GM19372 (cell line): ENCODE data around the gene UCHL5.
"Not testable (repeated sequence)": the region's sequence is repeated elsewhere in the genome, so short reads cannot be mapped to it uniquely, and the experiment has no call there.

Experiments used
- ATAC-seq: cut with Tn5 transposase; IDR thresholded peaks from one replicate; pipeline ENCODE4 v1.9.1; 2021; ENCODE audit warnings: mild to moderate bottlenecking, low read depth, moderate library complexity; ENCODE audit not compliant: unreplicated experiment

The UCHL5 gene

DNA sequence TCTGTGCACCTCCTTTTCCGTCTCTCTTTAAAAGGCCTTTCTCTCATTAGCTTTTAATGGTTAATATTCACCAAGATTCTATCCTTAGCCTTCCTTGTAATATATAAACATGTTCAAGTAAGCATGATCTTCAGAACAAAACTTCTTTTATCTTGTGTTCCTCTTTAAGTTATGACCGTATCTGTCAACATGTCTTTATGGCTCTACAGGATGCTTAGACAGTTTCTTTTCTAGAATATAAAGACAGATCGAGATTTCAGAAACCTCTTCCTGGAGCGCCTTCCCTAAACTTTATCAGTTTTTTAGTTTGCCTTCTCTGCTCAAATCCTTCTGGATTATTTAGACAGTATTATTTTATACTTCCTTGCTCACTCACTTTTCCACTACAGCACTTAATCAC, 7.4 kb upstream of the UCHL5 start:
- no peak for ATAC-seq

GRCh38 chr1:193065954-193066353, 6.8 kb upstream of the UCHL5 start:
- ATAC-seq: no peak

- ATAC-seq: no peak
Observed at GRCh38 chr1:193062698-193063463, 3.7 kb upstream of the UCHL5 start.

DNA sequence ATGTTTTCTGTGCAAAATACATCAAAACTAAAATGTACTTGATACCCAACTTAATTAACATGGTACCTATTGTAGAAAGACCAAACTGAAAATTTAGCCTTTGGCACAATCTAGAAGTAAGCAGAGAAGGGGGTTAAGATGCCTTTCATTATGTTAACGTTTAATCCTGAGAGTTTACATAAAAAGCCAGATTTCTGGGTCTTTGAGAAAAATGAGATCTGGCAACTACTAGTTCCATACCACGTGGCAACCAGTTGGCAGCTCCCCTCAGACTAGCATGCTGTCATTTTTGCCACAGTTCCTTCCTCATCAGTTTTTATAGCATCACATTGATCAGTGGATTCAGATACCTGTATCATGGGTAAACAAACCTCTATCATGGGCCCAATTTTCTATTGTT, 1.8 kb upstream of the UCHL5 start:
- no peak for ATAC-seq

DNA sequence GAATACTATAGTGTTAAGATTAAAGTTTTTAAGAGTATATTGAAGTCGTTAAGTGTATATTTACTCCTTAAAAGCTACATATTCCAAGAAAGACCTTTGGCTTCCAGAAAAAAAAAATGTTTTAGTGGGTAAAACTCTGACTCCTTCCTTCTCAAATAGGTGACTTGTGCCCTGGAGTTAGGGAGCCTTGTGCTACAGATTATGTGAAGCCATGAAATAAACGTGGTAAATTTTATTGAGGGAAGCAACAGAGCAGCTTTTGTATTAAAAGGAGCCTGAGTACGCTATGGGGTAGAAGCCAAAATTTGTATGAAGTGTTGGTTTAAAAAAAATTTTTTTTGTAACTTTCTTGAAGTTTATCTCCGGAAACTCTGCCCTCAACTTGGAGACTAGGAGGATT, 1.2 kb upstream of the UCHL5 start:
- ATAC-seq: no peak

DNA sequence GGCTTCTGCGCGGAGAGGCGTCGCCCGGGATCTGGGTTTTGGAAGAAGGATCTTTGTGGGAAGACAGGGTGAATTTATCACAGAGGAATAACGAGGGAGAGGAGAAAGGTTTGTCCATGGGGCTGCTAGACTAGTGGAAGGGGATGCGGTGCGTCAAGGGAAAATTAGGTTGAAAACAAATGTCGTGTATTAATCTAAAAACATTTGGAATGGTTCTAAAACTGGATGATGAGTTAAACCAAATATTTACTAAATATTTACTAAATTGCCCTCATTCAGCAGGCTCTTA, 899 bp upstream of the UCHL5 start:
- ATAC-seq: no peak

DNA sequence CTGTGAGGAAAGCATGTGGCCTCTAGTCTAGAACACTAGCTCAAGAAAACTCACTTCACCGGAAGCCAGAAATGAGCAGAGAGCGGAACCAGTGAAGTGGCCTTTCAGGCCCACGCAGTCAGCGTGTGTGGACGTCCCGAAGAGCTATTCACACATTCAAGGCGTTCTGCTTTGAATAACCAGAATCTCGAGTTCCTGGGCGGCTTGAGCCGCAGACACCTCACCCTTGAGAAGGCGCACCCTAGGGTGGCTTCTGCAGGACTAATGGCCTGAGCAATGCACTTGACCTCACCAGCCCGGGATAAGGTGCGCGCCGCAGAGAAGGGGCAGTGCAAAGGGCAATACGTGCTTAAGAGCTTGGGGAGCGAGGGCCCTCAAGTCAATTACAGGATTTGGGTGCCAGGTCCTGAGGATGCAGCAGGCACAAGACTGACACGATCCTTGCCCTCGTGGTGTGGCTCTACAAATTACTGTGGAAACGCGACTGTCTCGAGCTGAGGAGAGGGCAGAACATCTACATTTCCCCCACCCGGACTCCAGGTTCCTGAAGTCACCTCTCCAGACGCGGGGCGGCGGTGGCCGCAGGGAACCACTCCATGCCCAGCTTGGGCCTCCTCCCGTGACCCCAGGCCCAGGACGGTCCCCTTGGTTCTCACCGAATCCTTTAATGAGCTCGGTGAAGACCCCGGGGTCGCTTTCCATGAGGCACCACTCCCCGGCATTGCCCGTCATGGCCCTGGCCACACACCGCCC, 455 bp downstream of the UCHL5 start:
- ATAC-seq: peak; percentile 45

DNA sequence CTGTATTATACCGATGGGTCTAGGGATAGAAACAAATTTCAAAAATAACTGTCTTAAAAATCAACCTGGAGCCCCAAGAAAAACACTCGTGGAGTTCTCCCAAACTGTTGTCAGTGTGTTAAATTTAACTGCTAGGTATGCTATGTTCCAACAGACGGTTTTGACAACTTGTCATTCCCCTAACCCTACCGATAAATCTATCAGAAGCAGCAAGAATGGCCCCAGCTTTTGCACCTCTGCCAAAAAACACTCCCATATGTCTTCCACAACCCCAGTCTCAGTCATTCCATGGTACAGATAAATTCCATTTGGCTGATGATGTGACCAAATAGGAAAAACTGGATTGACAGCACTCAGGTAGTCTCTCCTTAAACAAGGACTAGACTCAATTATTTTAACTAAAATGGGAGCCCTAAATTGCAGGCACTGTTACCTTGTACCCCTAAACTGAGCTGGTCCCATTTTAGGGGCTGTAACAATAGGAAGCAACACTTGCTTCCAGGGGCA, 4.9 kb downstream of the UCHL5 start:
- no peak for ATAC-seq

DNA sequence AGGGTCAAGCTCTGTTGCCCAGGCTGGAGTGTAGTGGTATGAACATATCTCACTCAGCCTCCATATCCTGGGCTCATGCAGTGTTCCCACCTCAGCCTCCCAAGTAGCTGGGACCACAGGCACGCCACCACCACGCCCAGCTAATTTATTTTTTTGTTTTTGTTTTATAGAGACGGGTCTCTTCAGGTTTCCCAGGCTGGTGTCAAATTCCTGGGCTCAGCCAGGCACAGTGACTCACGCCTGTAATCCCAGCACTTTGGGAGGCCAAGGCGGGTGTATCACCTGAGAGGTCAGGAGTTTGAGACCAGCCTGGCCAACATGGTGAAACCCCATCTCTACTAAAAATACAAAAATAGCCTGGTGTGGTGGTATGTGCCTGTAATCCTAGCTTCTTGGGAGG, 10.2 kb downstream of the UCHL5 start:
- ATAC-seq: not testable (repeated sequence)

GRCh38 chr1:193042766-193043691, 16.1 kb downstream of the UCHL5 start:
- ATAC-seq: no peak

DNA sequence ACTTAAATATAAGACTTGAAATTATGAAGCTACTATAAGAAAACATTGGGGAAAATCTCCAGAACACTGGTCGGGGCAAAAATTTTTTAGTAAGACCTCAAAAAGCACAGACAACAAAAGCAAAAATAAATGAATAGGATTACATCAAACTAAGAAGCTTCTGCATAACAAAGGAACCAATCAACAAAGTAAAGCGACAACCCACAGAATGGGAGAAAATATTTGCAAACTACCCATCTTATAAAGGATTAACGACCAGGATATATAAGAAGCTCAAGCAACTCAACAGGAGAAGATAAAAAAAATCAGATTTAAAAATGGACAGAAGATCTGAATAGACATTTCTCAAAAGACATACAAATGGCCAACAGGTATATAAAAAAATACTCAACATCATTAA, 19.1 kb downstream of the UCHL5 start:
- ATAC-seq: no peak

GRCh38 chr1:193036337-193037047, 22.7 kb downstream of the UCHL5 start:
- ATAC-seq: no peak

DNA sequence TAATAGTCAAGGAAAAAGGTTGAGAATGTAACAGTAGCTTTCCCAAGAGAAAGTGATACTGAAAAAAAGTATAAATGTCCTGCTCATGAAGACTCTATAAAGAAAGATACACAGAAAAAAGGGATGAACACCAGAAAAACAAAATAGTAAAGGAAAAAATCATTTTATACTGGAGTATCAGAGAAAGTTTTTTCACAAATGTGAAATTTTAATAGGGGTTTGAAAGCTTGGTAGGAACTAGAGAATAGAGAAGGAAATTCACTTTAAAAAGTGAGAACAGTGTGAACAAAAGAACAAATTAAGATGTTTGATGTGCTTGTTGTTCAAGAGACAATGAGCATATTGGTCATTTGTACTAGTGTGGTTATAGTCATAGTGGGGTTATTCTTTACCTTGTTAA, 25.6 kb downstream of the UCHL5 start:
- ATAC-seq: no peak

DNA sequence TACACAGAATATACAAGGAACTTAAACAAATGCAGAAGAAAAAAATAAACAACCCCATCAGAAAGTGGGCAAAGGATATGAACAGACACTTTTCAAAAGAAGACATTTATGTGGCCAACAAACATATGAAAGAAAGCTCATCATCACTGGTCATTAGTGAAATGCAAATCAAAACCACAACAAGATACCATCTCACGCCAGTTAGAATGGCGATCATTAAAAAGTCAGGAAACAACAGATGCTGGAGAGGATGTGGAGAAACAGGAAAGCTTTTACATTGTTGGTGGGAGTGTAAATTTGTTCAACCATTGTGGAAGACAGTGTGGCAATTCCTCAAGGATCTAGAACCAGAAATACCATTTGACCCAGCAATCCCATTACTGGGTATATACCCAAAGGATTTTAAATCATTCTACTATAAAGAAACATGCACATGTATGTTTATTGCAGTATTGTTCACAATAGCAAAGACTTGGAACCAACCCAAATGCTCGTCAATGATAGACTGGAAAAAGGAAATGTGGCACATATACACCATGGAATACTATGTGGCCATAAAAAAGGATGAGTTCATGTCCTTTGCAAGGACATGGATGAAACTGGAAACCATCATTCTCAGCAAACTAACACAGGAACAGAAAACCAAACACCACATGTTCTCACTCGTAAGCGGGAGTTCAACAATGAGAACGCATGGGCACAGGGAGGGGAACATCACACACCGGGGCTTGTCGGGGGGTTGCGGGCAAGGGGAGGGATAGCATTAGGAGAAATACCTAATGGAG, 26.3 kb downstream of the UCHL5 start:
- not testable (repeated sequence) for ATAC-seq

DNA sequence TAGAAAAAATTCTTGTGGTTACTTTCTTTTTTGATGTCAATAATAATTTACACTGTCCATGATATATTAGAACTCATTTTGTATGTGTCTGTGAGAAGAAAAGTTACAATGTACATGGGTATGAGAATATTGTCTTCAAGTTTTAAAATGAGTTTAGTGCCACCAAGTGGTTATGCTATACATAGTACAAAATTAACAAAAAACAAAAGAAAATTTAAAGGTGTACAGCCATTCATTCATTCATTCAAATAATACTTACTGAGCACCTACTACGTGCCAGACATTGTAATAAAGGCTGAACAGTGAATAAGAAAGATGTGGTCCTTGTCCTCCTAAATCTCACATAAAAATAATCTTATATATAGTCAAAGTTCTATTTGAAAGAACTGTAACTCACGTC, 27.7 kb downstream of the UCHL5 start:
- ATAC-seq: no peak

DNA sequence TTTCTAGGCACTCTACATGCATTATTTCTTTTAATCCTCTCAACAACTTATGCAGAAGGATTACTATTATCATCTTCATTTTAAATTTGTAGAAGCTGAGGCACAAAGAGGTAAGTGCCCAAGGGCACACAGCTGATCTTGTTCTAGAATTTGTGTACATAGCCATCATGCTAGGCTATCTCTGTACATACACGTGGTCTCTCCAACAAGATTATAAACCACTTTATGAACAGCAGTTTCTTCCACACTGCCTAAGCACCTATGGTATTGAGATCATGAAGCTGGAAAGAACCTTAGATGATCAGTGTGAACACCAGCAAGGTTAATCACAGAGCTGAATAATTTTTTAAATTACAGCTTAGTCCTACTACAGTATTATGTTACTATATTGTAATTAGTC, 28.9 kb downstream of the UCHL5 start:
- ATAC-seq: no peak

GRCh38 chr1:193025218-193025617, 33.9 kb downstream of the UCHL5 start:
- no peak for ATAC-seq

DNA sequence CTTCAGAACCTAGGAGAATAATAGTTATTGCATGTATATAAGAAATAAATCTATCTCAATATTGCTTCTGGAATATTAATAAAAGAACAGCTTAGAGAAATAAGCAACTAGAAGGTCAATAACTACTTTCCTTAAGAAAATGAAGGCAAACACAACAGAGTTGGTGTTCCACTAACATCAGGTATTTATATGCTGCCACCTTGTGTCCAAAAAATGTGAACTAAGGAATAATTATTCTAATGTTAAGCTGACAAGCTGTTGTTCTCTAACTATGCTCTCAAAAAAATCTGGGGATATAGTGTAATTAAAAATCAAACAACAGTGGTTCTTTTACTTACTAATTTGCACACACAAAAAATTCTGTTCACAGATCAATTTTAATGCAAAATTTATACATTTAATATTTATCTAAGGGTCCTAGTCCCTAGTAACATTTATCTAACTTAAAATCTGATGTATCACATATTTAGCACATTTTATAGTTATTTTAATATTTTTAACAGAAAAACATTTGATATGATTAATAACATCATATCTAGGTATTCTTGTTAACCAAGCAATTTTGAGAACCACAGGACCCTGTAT, 39.6 kb downstream of the UCHL5 start:
- peak; percentile 69 for ATAC-seq

DNA sequence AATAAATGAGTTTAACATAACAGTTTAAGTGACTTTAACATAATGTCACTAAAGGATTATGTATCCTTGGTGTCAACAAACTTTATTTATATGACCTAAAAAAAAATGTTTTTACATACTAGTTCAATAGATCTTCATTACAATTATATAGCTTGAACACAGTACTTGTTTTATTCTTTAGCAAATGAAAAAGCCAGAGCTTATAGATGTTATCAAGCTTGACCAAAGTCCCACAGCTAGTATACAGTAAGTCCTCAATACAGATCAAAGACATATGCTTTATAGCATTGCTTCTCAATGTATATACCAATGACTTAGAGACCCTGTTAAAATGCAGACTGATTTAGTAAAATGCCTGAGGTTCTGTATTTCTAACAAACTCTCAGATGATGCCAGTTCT, 42.4 kb downstream of the UCHL5 start:
- no peak for ATAC-seq
